HepG2 (cell line): ENCODE data around the gene KLHDC2. TPM values are rescaled to one million over a fixed set of nuclear protein-coding genes. Genes with fewer than 3 reads are reported as not detected.

Experiments used
- ATF3 ChIP-seq: sonication (generic); formaldehyde crosslinking; IDR thresholded peaks from 2 replicates; pipeline ENCODE4 v1.4.0; 2020; ENCODE audit warnings: missing genetic modification reagents
- ATRX ChIP-seq: sonication (generic); formaldehyde crosslinking; IDR thresholded peaks from 2 replicates; pipeline ENCODE4 v1.4.0; 2020; ENCODE audit warnings: missing genetic modification reagents, borderline replicate concordance
- CENPX ChIP-seq: sonication (generic); formaldehyde crosslinking; IDR thresholded peaks from 2 replicates; pipeline ENCODE4 v1.9.0; 2021; ENCODE audit warnings: mild to moderate bottlenecking, missing genetic modification reagents, moderate library complexity
- DDIT3 ChIP-seq: sonication (generic); formaldehyde crosslinking; IDR thresholded peaks from 2 replicates; pipeline ENCODE4 v1.4.0; 2020; ENCODE audit warnings: mild to moderate bottlenecking, missing genetic modification reagents
- DNMT1 ChIP-seq: sonication (generic); formaldehyde crosslinking; IDR thresholded peaks from 2 replicates; pipeline ENCODE4 v1.5.1; 2020; ENCODE audit warnings: mild to moderate bottlenecking, missing genetic modification reagents
- HDAC1 ChIP-seq: sonication (generic); formaldehyde crosslinking; IDR thresholded peaks from 2 replicates; pipeline ENCODE4 v1.5.1; 2020; ENCODE audit warnings: mild to moderate bottlenecking, missing genetic modification reagents
- KLF12 ChIP-seq: sonication (generic); formaldehyde crosslinking; IDR thresholded peaks from 2 replicates; pipeline ENCODE4 v1.4.0; 2020; ENCODE audit warnings: missing genetic modification reagents, borderline replicate concordance
- MTA3 ChIP-seq: sonication (generic); formaldehyde crosslinking; IDR thresholded peaks from 2 replicates; pipeline ENCODE4 v1.4.0; 2020; ENCODE audit warnings: missing genetic modification reagents
- MTF2 ChIP-seq: sonication (generic); formaldehyde crosslinking; IDR thresholded peaks from 2 replicates; pipeline ENCODE4 v1.5.0; 2020; ENCODE audit warnings: missing genetic modification reagents, borderline replicate concordance
- RBAK ChIP-seq: sonication (generic); formaldehyde crosslinking; IDR thresholded peaks from 2 replicates; pipeline ENCODE4 v1.5.1; 2020; ENCODE audit warnings: mild to moderate bottlenecking, missing genetic modification reagents
- SAFB2 ChIP-seq: sonication (generic); formaldehyde crosslinking; IDR thresholded peaks from 2 replicates; pipeline ENCODE4 v1.5.1; 2020; ENCODE audit warnings: missing genetic modification reagents, low read depth, mild to moderate bottlenecking, borderline replicate concordance
- TMF1 ChIP-seq: sonication (generic); formaldehyde crosslinking; IDR thresholded peaks from 2 replicates; pipeline ENCODE4 v1.8.1; 2022; ENCODE audit warnings: low read depth, missing genetic modification reagents
- WIZ ChIP-seq: sonication (generic); formaldehyde crosslinking; IDR thresholded peaks from 2 replicates; pipeline ENCODE4 v1.5.1; 2020; ENCODE audit warnings: mild to moderate bottlenecking, missing genetic modification reagents
- XBP1 ChIP-seq: sonication (generic); formaldehyde crosslinking; IDR thresholded peaks from 2 replicates; pipeline ENCODE4 v1.5.0; 2020; ENCODE audit warnings: missing genetic modification reagents
- YY1 ChIP-seq: IDR thresholded peaks from 2 replicates; pipeline ENCODE4 v1.6.1; 2011; ENCODE audit warnings: low read length, low read depth, moderate library complexity, mild to moderate bottlenecking; ENCODE audit not compliant: insufficient read depth, insufficient replicate concordance
- ZNF333 ChIP-seq: sonication (generic); formaldehyde crosslinking; IDR thresholded peaks from 2 replicates; pipeline ENCODE4 v1.4.0; 2020; ENCODE audit warnings: mild to moderate bottlenecking, missing genetic modification reagents, borderline replicate concordance
- ZNF567 ChIP-seq: sonication (generic); formaldehyde crosslinking; IDR thresholded peaks from 2 replicates; pipeline ENCODE4 v1.8.1; 2023; ENCODE audit warnings: mild to moderate bottlenecking, missing genetic modification reagents, borderline replicate concordance
- ZNF570 ChIP-seq: sonication (generic); formaldehyde crosslinking; IDR thresholded peaks from 2 replicates; pipeline ENCODE4 v1.4.0; 2020; ENCODE audit warnings: mild to moderate bottlenecking, missing genetic modification reagents, borderline replicate concordance
- ZNF891 ChIP-seq: sonication (generic); formaldehyde crosslinking; IDR thresholded peaks from 2 replicates; pipeline ENCODE4 v1.5.0; 2020; ENCODE audit warnings: mild to moderate bottlenecking, missing genetic modification reagents
- polyA plus RNA-seq, 8 experiments: library from polyadenylated mRNA; depleted of rRNA in 3 of 8; stranded (reverse) in 7 of 8; unstranded in 1 of 8; fragments of >200 nt; fragmentation: Illumina TruSeq in 4 of 8; extraction: Trizol in 4 of 8; gene quantifications; 2 replicates each; pipeline versions ENCODE4 v1.2.1 to v1.2.3, GENCODE V29; 2011 to 2016; ENCODE audit warnings: low read depth in 4 of 8, missing spikeins in 1 of 8, mixed read lengths in 1 of 8; ENCODE audit not compliant: insufficient read depth in 1 of 8
- total RNA-seq, 5 experiments: library from RNA; depleted of rRNA; stranded (reverse); fragments of >200 nt; fragmentation: Illumina TruSeq; extraction: Trizol; gene quantifications; 2 replicates each; pipeline ENCODE4 v1.2.3, GENCODE V29; 2016; ENCODE audit warnings: low read depth in 1 of 5
- TF ChIP-seq, protein P1 (sequence below): sonication (generic); formaldehyde crosslinking; IDR thresholded peaks from 2 replicates; pipeline ENCODE4 v1.8.1; 2023; ENCODE audit warnings: missing genetic modification reagents, inconsistent platforms, borderline replicate concordance
- TF ChIP-seq, protein P2 (sequence below): IDR thresholded peaks from 2 replicates; pipeline ENCODE4 v1.6.1; 2018; ENCODE audit warnings: missing genetic modification reagents, mild to moderate bottlenecking, missing compliant biosample characterization
- TF ChIP-seq, protein P3 (sequence below): sonication (generic); formaldehyde crosslinking; conservative IDR thresholded peaks from 2 replicates; pipeline ENCODE4 v1.4.0; 2020; ENCODE audit warnings: missing genetic modification reagents
- TF ChIP-seq, protein P4 (sequence below): IDR thresholded peaks from 2 replicates; pipeline ENCODE4 v1.6.1; 2016; ENCODE audit warnings: mild to moderate bottlenecking, missing biosample characterization, missing genetic modification reagents

Gene KLHDC2
- total and polyA plus RNA-seq, 2 of the 13 experiments (the other 11 are each of a cell fraction or from before 2014, with no cell fraction given), result 95.5 to 170 TPM

GRCh38 chr14:49770212-49770817 lies 2.4 kb downstream of the KLHDC2 start (continued):
- TF ChIP-seq DDIT3 (no peak), ATF3 (0 out of 2 replicates have a peak, but pooled peaks have one; percentile 16), ZNF567 (CRISPR knock-in tag) (no peak), KLF12 (CRISPR knock-in tag) (no peak), SAFB2 (CRISPR knock-in tag) (no peak), HDAC1 (CRISPR knock-in tag) (peak; percentile 90), MTF2 (CRISPR knock-in tag) (no peak), RBAK (CRISPR knock-in tag) (no peak), ZNF333 (CRISPR knock-in tag) (no peak), ZNF891 (no peak), XBP1 (CRISPR knock-in tag) (no peak), YY1 (no peak), ZNF570 (no peak), DNMT1 (CRISPR knock-in tag) (no peak), WIZ (CRISPR knock-in tag) (peak; percentile 18; the same call in 1 of the 2 replicates), CENPX (CRISPR knock-in tag) (no peak), ATRX (CRISPR knock-in tag) (no peak; the same call in 1 of the 2 replicates), MTA3 (CRISPR knock-in tag) (no peak), TMF1 (CRISPR knock-in tag) (no peak)
- TF ChIP-seq, protein P1, sequence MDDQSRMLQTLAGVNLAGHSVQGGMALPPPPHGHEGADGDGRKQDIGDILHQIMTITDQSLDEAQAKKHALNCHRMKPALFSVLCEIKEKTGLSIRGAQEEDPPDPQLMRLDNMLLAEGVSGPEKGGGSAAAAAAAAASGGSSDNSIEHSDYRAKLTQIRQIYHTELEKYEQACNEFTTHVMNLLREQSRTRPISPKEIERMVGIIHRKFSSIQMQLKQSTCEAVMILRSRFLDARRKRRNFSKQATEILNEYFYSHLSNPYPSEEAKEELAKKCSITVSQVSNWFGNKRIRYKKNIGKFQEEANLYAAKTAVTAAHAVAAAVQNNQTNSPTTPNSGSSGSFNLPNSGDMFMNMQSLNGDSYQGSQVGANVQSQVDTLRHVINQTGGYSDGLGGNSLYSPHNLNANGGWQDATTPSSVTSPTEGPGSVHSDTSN, result no peak
- TF ChIP-seq, protein P2, sequence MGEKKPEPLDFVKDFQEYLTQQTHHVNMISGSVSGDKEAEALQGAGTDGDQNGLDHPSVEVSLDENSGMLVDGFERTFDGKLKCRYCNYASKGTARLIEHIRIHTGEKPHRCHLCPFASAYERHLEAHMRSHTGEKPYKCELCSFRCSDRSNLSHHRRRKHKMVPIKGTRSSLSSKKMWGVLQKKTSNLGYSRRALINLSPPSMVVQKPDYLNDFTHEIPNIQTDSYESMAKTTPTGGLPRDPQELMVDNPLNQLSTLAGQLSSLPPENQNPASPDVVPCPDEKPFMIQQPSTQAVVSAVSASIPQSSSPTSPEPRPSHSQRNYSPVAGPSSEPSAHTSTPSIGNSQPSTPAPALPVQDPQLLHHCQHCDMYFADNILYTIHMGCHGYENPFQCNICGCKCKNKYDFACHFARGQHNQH, result peak; percentile 91
- TF ChIP-seq, protein P3, sequence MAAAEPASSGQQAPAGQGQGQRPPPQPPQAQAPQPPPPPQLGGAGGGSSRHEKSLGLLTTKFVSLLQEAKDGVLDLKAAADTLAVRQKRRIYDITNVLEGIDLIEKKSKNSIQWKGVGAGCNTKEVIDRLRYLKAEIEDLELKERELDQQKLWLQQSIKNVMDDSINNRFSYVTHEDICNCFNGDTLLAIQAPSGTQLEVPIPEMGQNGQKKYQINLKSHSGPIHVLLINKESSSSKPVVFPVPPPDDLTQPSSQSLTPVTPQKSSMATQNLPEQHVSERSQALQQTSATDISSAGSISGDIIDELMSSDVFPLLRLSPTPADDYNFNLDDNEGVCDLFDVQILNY (CRISPR knock-in tag), result no peak
- TF ChIP-seq, protein P4, sequence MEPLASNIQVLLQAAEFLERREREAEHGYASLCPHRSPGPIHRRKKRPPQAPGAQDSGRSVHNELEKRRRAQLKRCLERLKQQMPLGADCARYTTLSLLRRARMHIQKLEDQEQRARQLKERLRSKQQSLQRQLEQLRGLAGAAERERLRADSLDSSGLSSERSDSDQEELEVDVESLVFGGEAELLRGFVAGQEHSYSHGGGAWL (CRISPR knock-in tag), result no peak
